Endometrium (tissue), 2 donors: Measurements from ENCODE around the gene TP53RK.

Experiments
- FAIRE-seq: peaks from 2 replicates; lab custom pipeline; 2012; peaks lifted over from hg19 to GRCh38; lab: Jason Lieb, UNC
- donor health status: control.
- donor health status: control.

TP53RK gene

DNA sequence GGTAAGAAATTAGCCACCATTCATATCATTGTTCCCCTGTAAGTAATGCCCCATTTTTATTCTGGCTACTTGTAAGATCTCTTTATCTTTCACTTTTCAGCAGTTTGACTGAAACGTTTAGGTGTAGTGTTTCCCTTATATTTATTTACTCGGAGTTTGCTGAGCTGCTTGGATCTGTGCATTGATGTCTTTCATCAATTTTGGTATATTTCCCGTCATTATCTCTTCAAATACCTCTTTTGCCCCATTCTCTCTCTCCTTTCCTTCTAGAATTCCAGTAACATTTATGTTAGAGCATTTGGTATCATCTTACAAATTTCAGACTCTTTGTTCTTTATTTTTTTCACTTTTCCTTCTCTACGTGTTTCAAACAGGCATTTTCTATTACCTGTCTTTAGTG is 28.8 kb downstream of the TP53RK start:
- no peak for FAIRE-seq

DNA sequence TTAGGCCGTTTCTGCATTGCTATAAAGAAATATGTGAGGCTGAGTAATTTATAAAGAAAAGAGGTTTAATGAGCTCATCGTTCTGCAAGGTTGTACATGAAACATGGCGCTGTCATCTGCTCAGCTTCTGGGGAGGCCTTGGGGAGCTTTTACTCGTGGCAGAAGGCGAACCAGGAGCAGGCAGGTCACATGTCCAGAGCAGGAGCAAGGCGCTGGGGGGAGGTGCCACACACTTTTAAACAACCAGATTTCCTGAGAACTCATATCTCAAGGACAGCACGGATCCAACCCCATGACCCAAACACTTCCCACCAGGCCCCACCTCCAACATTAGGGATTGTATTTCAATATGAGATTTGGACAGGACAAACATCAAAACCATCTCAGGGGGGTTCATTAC is 31.6 kb downstream of the TP53RK start:
- FAIRE-seq = no peak

DNA sequence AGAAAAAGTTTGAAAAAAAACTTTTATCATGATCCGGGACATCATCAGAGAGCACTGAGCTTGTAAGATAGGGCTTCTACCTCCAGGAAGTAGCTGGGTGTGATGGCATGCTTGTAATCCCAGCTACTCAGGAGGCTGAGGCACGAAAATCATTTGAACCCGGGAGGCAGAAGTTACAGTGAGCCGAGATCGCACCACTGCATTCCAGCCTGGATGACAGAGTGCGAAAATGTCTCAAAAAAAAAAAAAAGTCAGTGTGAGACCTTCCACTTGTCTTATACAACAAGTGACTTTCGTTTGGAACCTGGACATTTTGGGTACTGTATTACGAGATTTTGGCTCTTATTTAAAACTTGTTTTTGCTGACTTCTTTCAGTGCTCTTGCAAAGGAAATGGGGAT is 32.1 kb downstream of the TP53RK start:
- no peak for FAIRE-seq

DNA sequence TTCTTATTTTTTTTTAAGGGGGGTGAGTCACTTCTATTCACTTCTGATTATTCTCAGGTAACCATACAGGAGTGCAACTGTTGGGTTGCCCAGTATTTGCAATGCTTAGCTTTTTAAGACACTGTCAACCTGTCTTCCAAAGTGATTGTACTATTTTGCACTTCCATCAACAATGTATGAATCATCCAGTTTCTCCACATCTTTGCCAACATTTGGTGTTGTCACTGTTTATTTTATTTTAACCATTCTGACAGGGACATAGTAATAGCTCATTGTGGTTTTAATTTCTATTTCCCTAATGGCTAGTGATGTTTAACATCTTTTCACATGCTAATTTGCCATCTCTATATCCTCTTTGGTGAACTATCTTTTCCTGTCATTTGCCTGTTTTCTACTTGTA is 36.5 kb downstream of the TP53RK start:
- no peak for FAIRE-seq

- FAIRE-seq = no peak
Measured at GRCh38 chr20:46651091-46651962, 37.9 kb downstream of the TP53RK start, which contains the start of gene SLC13A3. TSS of gene SLC13A3 (minus strand) at chr20:46651459. CDS start at chr20:46651421, 38 bp downstream.

DNA sequence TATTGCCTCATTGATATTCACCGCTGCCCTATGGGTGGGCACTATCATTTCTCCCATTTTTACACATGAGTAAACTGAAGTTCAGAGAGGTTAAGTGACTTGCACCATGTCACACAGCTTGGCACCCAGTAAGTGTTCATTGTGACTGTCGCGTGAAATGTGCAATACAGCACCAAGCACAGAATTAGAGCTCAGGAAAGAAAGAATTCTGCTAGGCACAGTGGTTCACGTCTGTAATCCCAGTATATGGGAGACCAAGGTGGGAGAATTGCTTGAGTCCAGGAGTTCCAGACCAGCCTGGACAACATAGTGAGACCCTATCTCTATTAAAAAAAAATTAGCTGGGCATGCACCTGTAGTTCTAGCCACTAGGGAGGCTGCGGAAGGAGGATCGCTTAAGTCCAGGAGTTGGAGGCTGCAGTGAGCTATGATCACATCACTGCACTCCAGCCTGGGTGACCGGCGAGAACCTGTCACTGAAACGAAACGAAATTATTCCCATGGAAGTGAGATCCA is 38.6 kb downstream of the TP53RK start:
- FAIRE-seq = no peak

GRCh38 chr20:46649965-46650542 is 39.2 kb downstream of the TP53RK start:
- no peak for FAIRE-seq

- no peak for FAIRE-seq
Measured at GRCh38 chr20:46649650-46649949, 39.6 kb downstream of the TP53RK start.

- FAIRE-seq = no peak
Measured at GRCh38 chr20:46648903-46649649, 40.2 kb downstream of the TP53RK start.

DNA sequence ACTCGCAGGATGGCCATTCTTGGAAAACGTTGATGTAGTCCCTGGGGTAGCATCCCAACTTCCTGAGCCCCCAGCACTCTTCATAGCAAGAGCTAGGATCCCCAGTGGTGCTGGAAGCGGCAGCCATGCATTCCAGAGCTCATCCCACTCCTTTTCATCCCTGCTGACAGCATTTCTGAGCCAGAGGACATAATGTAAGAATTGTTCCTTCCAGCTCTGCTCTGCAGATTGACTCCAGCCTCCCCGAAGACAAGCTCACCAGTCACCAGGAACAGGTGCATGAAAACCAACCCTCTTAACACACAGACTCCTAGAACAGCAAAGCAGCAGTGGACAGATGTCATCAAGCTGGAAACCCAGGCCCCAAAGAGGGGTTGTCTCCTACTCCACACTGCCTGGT is 41.8 kb downstream of the TP53RK start:
- FAIRE-seq = no peak

DNA sequence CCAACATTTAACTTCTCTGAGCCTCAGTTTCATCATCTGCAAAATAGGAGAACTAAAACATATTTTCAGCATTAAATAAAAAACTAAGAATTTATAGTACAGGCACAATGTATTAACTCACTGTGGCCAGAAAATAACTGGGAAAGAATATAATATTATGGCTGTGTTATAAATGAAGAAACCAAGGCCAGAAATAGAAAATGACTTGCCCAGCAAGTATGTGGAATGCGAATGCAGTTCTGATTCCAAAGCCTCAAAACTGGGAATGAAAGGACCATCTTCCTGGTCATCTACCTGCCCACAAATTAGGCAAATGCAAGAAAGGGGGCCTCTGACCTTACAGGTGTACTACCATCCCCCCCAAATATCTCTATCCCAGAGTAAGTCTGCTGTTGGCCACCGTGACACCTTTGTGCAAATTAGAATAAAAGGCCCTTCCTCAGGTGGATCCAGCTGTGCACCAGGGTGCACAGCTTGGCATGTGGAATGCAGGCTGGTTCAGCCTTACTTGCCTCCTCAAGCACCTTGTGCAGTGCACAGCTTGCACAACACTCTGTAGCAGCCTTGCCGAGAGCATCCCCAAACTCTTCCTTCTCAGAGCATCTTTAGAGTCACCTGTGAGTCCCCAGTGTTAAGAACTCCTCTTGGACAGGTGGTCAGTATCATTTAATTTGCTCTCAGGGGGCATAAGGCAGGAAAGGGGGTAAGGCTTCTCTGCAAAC is 42.4 kb downstream of the TP53RK start:
- FAIRE-seq = no peak

- no peak for FAIRE-seq
Measured at GRCh38 chr20:46646122-46646521, 43.1 kb downstream of the TP53RK start.

GRCh38 chr20:46644733-46645132 is 44.5 kb downstream of the TP53RK start:
- no peak for FAIRE-seq

DNA sequence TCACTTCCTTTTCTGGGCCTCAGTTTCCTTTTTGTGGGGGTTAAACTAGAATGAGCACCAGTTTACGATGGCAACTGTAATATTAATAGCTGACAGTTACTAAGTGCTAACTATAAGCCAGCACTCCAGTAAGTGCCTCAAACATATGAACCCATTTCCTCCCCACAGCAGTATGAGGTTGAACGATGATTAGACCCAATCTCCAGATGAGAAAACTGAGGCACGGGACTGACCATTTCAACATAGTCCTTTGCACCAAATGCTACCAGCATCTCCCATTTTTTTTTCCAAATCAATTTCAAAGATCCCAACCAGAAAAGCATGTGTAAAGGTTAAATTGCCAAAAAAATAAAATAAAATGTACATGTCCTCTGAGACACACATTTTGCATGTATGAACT is 45.1 kb downstream of the TP53RK start:
- FAIRE-seq = no peak

GRCh38 chr20:46642969-46643343 is 46.3 kb downstream of the TP53RK start:
- FAIRE-seq = no peak

- FAIRE-seq = no peak
Measured at GRCh38 chr20:46642265-46642968, 46.8 kb downstream of the TP53RK start.

GRCh38 chr20:46641424-46641823 is 47.8 kb downstream of the TP53RK start:
- FAIRE-seq = no peak

GRCh38 chr20:46640536-46641311 is 48.5 kb downstream of the TP53RK start:
- no peak for FAIRE-seq

- FAIRE-seq = no peak
Measured at GRCh38 chr20:46640044-46640443, 49.2 kb downstream of the TP53RK start.

DNA sequence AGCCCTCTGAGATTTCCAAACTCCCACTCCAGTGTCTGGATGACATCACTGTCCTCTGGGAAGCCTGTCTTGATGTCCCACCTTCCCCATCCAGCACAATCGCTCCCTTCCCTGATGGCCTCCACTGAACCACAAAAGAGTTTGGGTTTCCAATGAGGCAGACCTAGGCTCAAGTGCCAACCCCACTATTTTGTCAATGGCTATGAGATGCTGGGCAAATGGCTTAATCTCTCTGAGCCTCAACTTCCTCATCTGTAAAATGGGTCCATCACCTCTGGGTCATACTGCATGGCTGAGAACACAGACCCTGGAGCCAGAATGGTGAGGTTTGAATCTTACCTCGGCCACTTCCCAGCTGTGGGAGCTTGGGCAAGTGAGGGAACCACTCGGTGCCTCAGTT is 49.7 kb downstream of the TP53RK start:
- FAIRE-seq = no peak

GRCh38 chr20:46638898-46639274 is 50.4 kb downstream of the TP53RK start:
- FAIRE-seq = no peak
